ENCODE measurements around the gene AFAP1L2.

The AFAP1L2 gene

GRCh38 chr10:114309364-114309651 lies 95.0 kb downstream of the AFAP1L2 start:
- peaks cover 6% of the 10 kb centered on the region for H3K27me3 ChIP-seq (ENCODE audit: insufficient read depth, low read length, poor library complexity)
- H3K9me3 ChIP-seq (ENCODE audit: insufficient read depth, low read length, severe bottlenecking), result no peaks in the 10 kb centered on the region
- TF ChIP-seq EZH2 (IDR thresholded peaks at IDR 0.05; ENCODE audit: borderline replicate concordance, low read depth, low read length, severe bottlenecking), result no peak
- no peak for TF ChIP-seq CTCF (IDR thresholded peaks at IDR 0.05; ENCODE audit: borderline replicate concordance, extremely low read depth, low read length, poor library complexity, severe bottlenecking)
- no peak overlapping the region for H3K9ac ChIP-seq (ENCODE audit: low read depth, low read length)
- no peak for DNase-seq
- no peaks in the 10 kb centered on the region for H4K20me1 ChIP-seq (ENCODE audit: insufficient read depth, low read length)
- H3K79me2 ChIP-seq (ENCODE audit: insufficient read depth, low read length), result no peaks in the 10 kb centered on the region
- H2AFZ ChIP-seq (ENCODE audit: low read depth, low read length), result no peak overlapping the region
- ATAC-seq (ENCODE audit: insufficient read depth, low read depth), result no peak
- H3K4me1 ChIP-seq (ENCODE audit: insufficient read depth, low read length), result no peaks in the 10 kb centered on the region
- H3K4me3 ChIP-seq (ENCODE audit: low read depth in 1 of 2, low read length in 2 of 2), result no peak overlapping the region
- H3K4me2 ChIP-seq (ENCODE audit: insufficient read depth, low read length), result no peak overlapping the region
- no peaks in the 10 kb centered on the region for H3K36me3 ChIP-seq (ENCODE audit: insufficient read depth, low read length)
- H3K27ac ChIP-seq (ENCODE audit: low read length), result no peak overlapping the region

GRCh38 chr10:114308531-114309363 lies 95.6 kb downstream of the AFAP1L2 start:
- Histone ChIP-seq H2AFZ (ENCODE audit: low read depth, low read length) (no peak overlapping the region), H3K79me2 (ENCODE audit: insufficient read depth, low read length) (no peaks in the 10 kb centered on the region), H3K4me3 (ENCODE audit: low read depth in 1 of 2, low read length in 2 of 2) (no peak overlapping the region), H3K9ac (ENCODE audit: low read depth, low read length) (no peak overlapping the region), H3K4me2 (ENCODE audit: insufficient read depth, low read length) (no peak overlapping the region), H3K36me3 (ENCODE audit: insufficient read depth, low read length) (no peaks in the 10 kb centered on the region), H3K27ac (ENCODE audit: low read length) (no peak overlapping the region), H3K27me3 (ENCODE audit: insufficient read depth, low read length, poor library complexity) (peaks cover 6% of the 10 kb centered on the region), H4K20me1 (ENCODE audit: insufficient read depth, low read length) (no peaks in the 10 kb centered on the region), H3K9me3 (ENCODE audit: insufficient read depth, low read length, severe bottlenecking) (no peaks in the 10 kb centered on the region), H3K4me1 (ENCODE audit: insufficient read depth, low read length) (no peaks in the 10 kb centered on the region)
- DNase-seq (no peak), ATAC-seq (ENCODE audit: insufficient read depth, low read depth) (no peak)
- no peak for TF ChIP-seq EZH2 (IDR thresholded peaks at IDR 0.05; ENCODE audit: borderline replicate concordance, low read depth, low read length, severe bottlenecking)
- TF ChIP-seq CTCF (IDR thresholded peaks at IDR 0.05; ENCODE audit: borderline replicate concordance, extremely low read depth, low read length, poor library complexity, severe bottlenecking), result no peak

GRCh38 chr10:114307731-114308130 lies 96.6 kb downstream of the AFAP1L2 start:
- H4K20me1 ChIP-seq (ENCODE audit: insufficient read depth, low read length), result no peaks in the 10 kb centered on the region
- peaks cover 6% of the 10 kb centered on the region for H3K27me3 ChIP-seq (ENCODE audit: insufficient read depth, low read length, poor library complexity)
- H3K4me2 ChIP-seq (ENCODE audit: insufficient read depth, low read length), result no peak overlapping the region
- no peak overlapping the region for H3K27ac ChIP-seq (ENCODE audit: low read length)
- H3K36me3 ChIP-seq (ENCODE audit: insufficient read depth, low read length), result no peaks in the 10 kb centered on the region
- H3K79me2 ChIP-seq (ENCODE audit: insufficient read depth, low read length), result no peaks in the 10 kb centered on the region
- no peak for DNase-seq
- no peak for ATAC-seq (ENCODE audit: insufficient read depth, low read depth)
- no peaks in the 10 kb centered on the region for H3K4me1 ChIP-seq (ENCODE audit: insufficient read depth, low read length)
- no peaks in the 10 kb centered on the region for H3K9me3 ChIP-seq (ENCODE audit: insufficient read depth, low read length, severe bottlenecking)
- H3K4me3 ChIP-seq (ENCODE audit: low read depth in 1 of 2, low read length in 2 of 2), result no peak overlapping the region
- H3K9ac ChIP-seq (ENCODE audit: low read depth, low read length), result no peak overlapping the region
- TF ChIP-seq EZH2 (IDR thresholded peaks at IDR 0.05; ENCODE audit: borderline replicate concordance, low read depth, low read length, severe bottlenecking) (no peak), CTCF (IDR thresholded peaks at IDR 0.05; ENCODE audit: borderline replicate concordance, extremely low read depth, low read length, poor library complexity, severe bottlenecking) (no peak)
- no peak overlapping the region for H2AFZ ChIP-seq (ENCODE audit: low read depth, low read length)

All from DND-41 (cell line).